ENCODE results near the gene GIPC2. TPM values are rescaled to one million over a fixed set of nuclear protein-coding genes. Genes with fewer than 3 reads are reported as not detected.
"Not testable (repeated sequence)": the region's sequence is repeated elsewhere in the genome, so short reads cannot be mapped to it uniquely, and the experiment has no call there.

GIPC2 gene
- total RNA-seq, 2 donors from 2014 or later = not detected

DNA sequence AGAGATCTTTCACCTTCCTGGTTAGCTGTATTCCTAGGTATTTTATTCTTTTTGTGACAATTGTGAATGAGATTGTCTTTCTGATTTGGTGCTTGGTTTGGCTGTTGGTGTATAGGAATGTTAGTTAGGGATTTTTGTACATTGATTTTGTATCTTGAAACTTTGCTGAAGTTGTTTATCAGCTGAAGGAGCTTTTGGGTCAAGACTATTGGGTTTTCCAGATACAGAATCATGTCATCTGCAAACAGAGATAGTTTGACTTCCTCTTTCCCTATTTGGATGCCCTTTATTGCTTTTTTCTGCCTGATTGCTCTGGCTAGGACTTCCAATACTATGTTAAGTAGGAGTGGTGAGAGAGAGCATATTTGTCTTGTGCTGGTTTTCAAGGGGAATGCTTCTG is 38.9 kb downstream of the GIPC2 start:
- H3K27me3 Mint-ChIP-seq; H3K27ac Mint-ChIP-seq; H3K4me3 Mint-ChIP-seq; DNase-seq (ENCODE audit: low spot score); ATAC-seq: not testable (repeated sequence)
- peaks cover 9 to 14% of the 10 kb centered on the region in 2 donors for H3K4me1 Mint-ChIP-seq (ENCODE audit: low read depth in 2 of 2)
- peaks cover 12% of the 10 kb centered on the region for H3K9me3 Mint-ChIP-seq
- H3K36me3 Mint-ChIP-seq = peaks cover 20% of the 10 kb centered on the region

DNA sequence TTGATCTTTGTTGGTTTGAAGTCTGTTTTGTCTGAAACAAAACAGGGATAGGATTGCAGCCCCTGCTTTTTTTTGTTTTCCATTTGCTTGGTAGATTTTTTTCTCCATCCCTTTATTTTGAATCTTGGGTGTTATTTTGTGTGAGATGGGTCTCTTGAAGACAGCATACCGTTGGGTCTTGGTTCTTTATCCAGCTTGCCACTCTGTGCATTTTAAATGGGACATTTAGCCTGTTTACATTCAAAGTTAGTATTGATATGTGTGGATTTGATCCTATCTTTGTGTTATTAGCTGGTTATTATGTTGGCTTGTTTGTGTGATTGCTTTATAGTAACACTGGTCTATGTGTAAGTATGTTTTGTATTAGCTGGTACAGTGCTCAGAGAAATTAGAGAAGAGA is 40.9 kb downstream of the GIPC2 start:
- no peak overlapping the region for H3K4me3 Mint-ChIP-seq
- peaks cover 20% of the 10 kb centered on the region for H3K36me3 Mint-ChIP-seq
- H3K4me1 Mint-ChIP-seq (ENCODE audit: low read depth in 2 of 2) = no peaks in the 10 kb centered on the region
- peaks cover 5 to 14% of the 10 kb centered on the region in 2 donors for H3K27me3 Mint-ChIP-seq
- H3K27ac Mint-ChIP-seq = no peak overlapping the region
- DNase-seq (ENCODE audit: low spot score) = no peak
- peaks cover 12% of the 10 kb centered on the region for H3K9me3 Mint-ChIP-seq
- no peak for ATAC-seq

- H3K4me1 Mint-ChIP-seq (ENCODE audit: low read depth in 2 of 2) = no peaks in the 10 kb centered on the region
- ATAC-seq = no peak
These were observed 42.2 kb downstream of the GIPC2 start for GRCh38 chr1:78088015-78088414.

DNA sequence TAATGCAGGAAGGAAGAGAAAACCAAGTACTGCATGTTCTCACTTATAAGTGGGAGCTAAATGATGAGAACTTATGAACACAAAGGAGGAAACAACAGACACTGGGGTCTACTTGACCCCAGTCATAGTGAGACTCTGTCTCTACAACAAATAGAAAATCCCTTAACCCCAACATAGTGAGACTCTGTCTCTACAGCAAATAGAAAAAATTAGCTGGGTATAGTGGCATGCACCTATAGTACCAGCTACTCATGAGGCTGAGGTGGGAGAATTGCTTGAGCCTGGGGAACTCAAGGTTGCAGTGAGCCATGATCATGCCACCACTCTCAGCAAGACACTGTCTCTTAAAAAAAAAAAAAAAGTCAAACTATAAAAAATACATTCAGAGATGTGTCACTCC is 42.7 kb downstream of the GIPC2 start:
- Mint-ChIP-seq H3K4me1 (ENCODE audit: low read depth in 2 of 2) (no peaks in the 10 kb centered on the region), H3K36me3 (peaks cover 20% of the 10 kb centered on the region), H3K9me3 (peaks cover 12% of the 10 kb centered on the region), H3K27me3 (peaks cover 7 to 14% of the 10 kb centered on the region in 2 donors), H3K27ac (no peak overlapping the region), H3K4me3 (no peak overlapping the region)
- DNase-seq (ENCODE audit: low spot score) (no peak), ATAC-seq (no peak)

More at GRCh38 chr1:78088015-78088414, 42.2 kb downstream of the GIPC2 start:
- Mint-ChIP-seq H3K27ac (no peak overlapping the region), H3K9me3 (peaks cover 12% of the 10 kb centered on the region), H3K36me3 (peaks cover 20% of the 10 kb centered on the region), H3K27me3 (peaks cover 7 to 14% of the 10 kb centered on the region in 2 donors), H3K4me3 (no peak overlapping the region)
- DNase-seq (ENCODE audit: low spot score) = no peak

- no peak overlapping the region for H3K4me3 Mint-ChIP-seq
- H3K36me3 Mint-ChIP-seq = peaks cover 20% of the 10 kb centered on the region
- no peak for DNase-seq (ENCODE audit: low spot score)
- H3K27me3 Mint-ChIP-seq = peaks cover 7 to 14% of the 10 kb centered on the region in 2 donors
- H3K27ac Mint-ChIP-seq = no peak overlapping the region
- H3K4me1 Mint-ChIP-seq (ENCODE audit: low read depth in 2 of 2) = no peaks in the 10 kb centered on the region
- ATAC-seq = no peak
- peaks cover 12% of the 10 kb centered on the region for H3K9me3 Mint-ChIP-seq
These were observed 43.2 kb downstream of the GIPC2 start for GRCh38 chr1:78089010-78089409.

DNA sequence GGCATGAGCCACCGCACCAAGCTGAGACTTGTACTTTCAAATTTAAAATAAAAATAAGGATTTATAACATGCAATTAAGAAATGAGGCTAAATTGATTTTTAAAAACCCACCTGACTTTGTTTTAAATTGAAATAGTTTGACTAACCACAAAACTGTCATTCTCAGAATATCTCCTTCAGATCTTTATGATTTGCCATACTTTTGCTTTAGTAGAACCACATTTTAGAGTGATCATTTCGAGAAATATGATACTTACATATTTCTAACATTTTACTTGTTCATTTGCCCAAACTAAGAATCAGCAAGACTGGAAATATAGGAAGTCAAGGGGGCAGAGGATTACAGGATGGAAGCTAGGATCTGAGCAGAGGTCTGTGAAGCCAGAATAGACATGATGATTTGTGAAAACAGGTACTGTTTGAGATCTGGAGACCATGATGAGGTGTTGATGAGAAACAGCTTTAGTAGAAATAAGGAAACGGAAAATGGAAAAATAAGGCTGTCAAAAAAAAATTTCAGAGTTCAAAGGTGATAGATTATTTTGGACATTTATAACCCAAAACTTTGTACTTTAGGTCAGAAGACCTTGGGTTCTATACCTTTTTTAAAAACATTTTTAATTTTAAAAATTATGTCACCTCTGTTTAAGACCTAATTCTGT is 44.8 kb downstream of the GIPC2 start:
- Mint-ChIP-seq H3K4me1 (ENCODE audit: low read depth in 2 of 2) (no peaks in the 10 kb centered on the region), H3K4me3 (no peak overlapping the region), H3K27me3 (peaks cover 7 to 14% of the 10 kb centered on the region in 2 donors), H3K27ac (no peak overlapping the region), H3K36me3 (peaks cover 14% of the 10 kb centered on the region), H3K9me3 (peaks cover 12% of the 10 kb centered on the region)
- DNase-seq (ENCODE audit: low spot score) (no peak), ATAC-seq (no peak)

- H3K9me3 Mint-ChIP-seq = peaks cover 6% of the 10 kb centered on the region
- no peaks in the 10 kb centered on the region for H3K4me1 Mint-ChIP-seq (ENCODE audit: low read depth in 2 of 2)
- H3K4me3 Mint-ChIP-seq = no peak overlapping the region
- H3K27me3 Mint-ChIP-seq = peaks cover 7 to 14% of the 10 kb centered on the region in 2 donors
- DNase-seq (ENCODE audit: low spot score) = no peak
- no peak overlapping the region for H3K27ac Mint-ChIP-seq
- ATAC-seq = no peak
- peaks cover 7% of the 10 kb centered on the region for H3K36me3 Mint-ChIP-seq
These were observed 45.5 kb downstream of the GIPC2 start for GRCh38 chr1:78091215-78091813.

GRCh38 chr1:78091886-78092285 is 46.1 kb downstream of the GIPC2 start:
- Mint-ChIP-seq H3K4me3 (no peak overlapping the region), H3K27ac (no peak overlapping the region), H3K27me3 (peaks cover 9 to 10% of the 10 kb centered on the region in 2 donors), H3K36me3 (peaks cover 1% of the 10 kb centered on the region), H3K4me1 (ENCODE audit: low read depth in 2 of 2) (no peaks in the 10 kb centered on the region), H3K9me3 (peaks cover 1% of the 10 kb centered on the region)
- DNase-seq (ENCODE audit: low spot score) (no peak), ATAC-seq (no peak)

GRCh38 chr1:78092643-78093042 is 46.9 kb downstream of the GIPC2 start:
- no peak for DNase-seq (ENCODE audit: low spot score)
- Mint-ChIP-seq H3K27ac (no peak overlapping the region), H3K9me3 (no peaks in the 10 kb centered on the region), H3K27me3 (peaks cover 11 to 14% of the 10 kb centered on the region in 2 donors), H3K36me3 (no peaks in the 10 kb centered on the region), H3K4me3 (no peak overlapping the region), H3K4me1 (ENCODE audit: low read depth in 2 of 2) (no peaks in the 10 kb centered on the region)
- no peak for ATAC-seq

GRCh38 chr1:78093560-78093959 is 47.8 kb downstream of the GIPC2 start:
- ATAC-seq (no peak), DNase-seq (ENCODE audit: low spot score) (no peak)
- Mint-ChIP-seq H3K4me3 (no peak overlapping the region), H3K36me3 (no peaks in the 10 kb centered on the region), H3K27me3 (peaks cover 11 to 14% of the 10 kb centered on the region in 2 donors), H3K4me1 (ENCODE audit: low read depth in 2 of 2) (no peaks in the 10 kb centered on the region), H3K27ac (no peak overlapping the region), H3K9me3 (no peaks in the 10 kb centered on the region)

DNA sequence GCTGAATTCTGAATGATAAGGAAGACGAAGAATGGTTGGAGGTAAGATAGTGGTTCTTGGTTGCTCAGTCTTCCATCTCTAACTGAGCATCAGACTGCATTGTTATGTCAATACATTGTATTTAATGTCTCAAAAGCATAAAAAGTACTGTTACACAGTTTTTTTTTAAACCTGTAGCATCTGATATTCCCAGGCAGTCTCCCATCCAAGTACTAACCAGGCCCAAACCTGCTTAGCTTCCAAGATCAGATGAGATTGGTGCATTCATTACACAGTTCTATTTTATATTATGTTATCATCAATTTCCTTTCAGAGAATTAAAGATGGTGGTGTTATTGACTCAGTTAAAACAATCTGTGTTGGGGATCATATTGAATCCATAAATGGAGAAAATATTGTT is 48.9 kb downstream of the GIPC2 start:
- H3K27ac Mint-ChIP-seq = no peak overlapping the region
- peaks cover 12 to 16% of the 10 kb centered on the region in 2 donors for H3K27me3 Mint-ChIP-seq
- DNase-seq (ENCODE audit: low spot score) (no peak), ATAC-seq (no peak)
- H3K9me3 Mint-ChIP-seq = no peaks in the 10 kb centered on the region
- H3K36me3 Mint-ChIP-seq = no peaks in the 10 kb centered on the region
- H3K4me1 Mint-ChIP-seq (ENCODE audit: low read depth in 2 of 2) = no peaks in the 10 kb centered on the region
- H3K4me3 Mint-ChIP-seq = no peak overlapping the region

- Mint-ChIP-seq H3K4me3 (no peak overlapping the region), H3K27me3 (peaks cover 14 to 25% of the 10 kb centered on the region in 2 donors), H3K27ac (no peak overlapping the region), H3K4me1 (ENCODE audit: low read depth in 2 of 2) (no peaks in the 10 kb centered on the region), H3K9me3 (no peaks in the 10 kb centered on the region), H3K36me3 (no peaks in the 10 kb centered on the region)
- ATAC-seq = no peak
- no peak for DNase-seq (ENCODE audit: low spot score)
These were observed 49.8 kb downstream of the GIPC2 start for GRCh38 chr1:78095593-78095992.

DNA sequence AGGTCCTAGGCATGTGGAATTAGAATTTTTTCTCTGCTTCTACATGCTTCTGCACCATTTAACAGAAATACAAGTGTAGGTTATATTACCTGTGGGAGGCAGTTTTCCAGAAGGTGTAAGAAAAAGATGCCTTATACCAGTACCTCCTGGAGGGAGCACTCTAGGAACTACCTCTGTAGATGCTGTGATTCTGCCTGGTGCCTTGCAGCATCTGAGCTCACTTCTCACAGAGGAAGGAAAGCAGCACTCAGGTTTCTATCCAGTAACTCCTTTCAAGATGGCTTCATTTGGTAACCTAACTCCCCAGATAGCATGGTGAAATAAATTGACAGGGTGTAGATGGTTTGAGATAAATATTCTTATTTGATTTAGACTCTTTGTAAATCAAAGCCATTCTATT is 50.3 kb downstream of the GIPC2 start:
- Mint-ChIP-seq H3K36me3 (no peaks in the 10 kb centered on the region), H3K4me1 (ENCODE audit: low read depth in 2 of 2) (no peaks in the 10 kb centered on the region), H3K27me3 (peaks cover 12 to 26% of the 10 kb centered on the region in 2 donors), H3K27ac (no peak overlapping the region), H3K9me3 (no peaks in the 10 kb centered on the region), H3K4me3 (no peak overlapping the region)
- DNase-seq (ENCODE audit: low spot score) = no peak
- ATAC-seq = no peak

DNA sequence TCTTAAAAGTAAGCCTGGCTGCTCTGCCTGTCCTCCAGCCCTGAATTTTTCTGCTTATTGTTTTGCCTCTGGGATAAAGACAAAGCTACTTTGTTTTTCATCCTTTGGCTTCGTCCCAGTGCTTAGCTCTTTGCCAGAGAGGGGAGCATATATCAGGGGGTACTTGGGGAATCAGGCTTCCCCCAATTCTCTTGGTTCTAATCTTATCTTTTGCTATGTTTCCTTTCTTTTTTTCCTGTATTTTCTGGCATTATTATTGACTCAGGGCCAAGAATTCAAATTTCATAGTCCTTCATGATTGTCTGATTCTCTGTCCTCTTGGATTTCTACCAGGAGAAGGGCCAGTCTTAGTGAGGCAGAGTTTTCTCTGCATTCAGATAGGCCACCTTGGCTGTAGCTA is 51.2 kb downstream of the GIPC2 start:
- Mint-ChIP-seq H3K4me3 (no peak overlapping the region), H3K27me3 (peaks cover 10 to 19% of the 10 kb centered on the region in 2 donors), H3K27ac (no peak overlapping the region), H3K36me3 (no peaks in the 10 kb centered on the region), H3K4me1 (ENCODE audit: low read depth in 2 of 2) (no peaks in the 10 kb centered on the region), H3K9me3 (no peaks in the 10 kb centered on the region)
- ATAC-seq = no peak
- no peak for DNase-seq (ENCODE audit: low spot score)
